ENCODE data around the gene FANCD2OS. TPM values are rescaled to one million over a fixed set of nuclear protein-coding genes. Genes with fewer than 3 reads are reported as not detected.

The FANCD2OS gene
- total RNA-seq, 4 donors from 2014 or later: 0.77 TPM; not detected in 3

DNA sequence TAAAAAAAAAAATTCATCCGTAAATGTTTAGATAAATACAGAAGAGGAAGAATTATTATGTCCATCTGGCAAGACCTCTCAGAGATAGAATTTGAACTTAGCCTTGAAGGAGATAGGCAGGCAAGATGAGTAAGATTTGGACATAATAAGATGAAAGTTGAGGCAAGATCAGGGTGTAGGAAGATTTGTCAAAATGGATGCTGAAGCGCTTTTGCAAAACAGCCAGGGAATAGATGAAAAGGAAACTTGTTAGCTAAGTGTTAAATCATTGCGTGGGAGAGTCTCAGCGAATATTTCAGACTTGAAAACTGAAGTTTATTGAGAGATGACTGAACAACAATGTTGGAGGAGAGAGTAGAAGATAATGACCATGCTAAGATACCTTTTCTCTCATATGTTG lies 14.7 kb upstream of the FANCD2OS start:
- Histone ChIP-seq H3K27me3 (no peaks in the 10 kb centered on the region), H3K36me3 (peaks cover 2 to 39% of the 10 kb centered on the region in 2 donors), H3K4me3 (no peak overlapping the region), H3K9me3 (no peaks in the 10 kb centered on the region), H3K27ac (no peak overlapping the region), H3K4me1 (peaks cover 0 to 18% (median 4%) of the 10 kb centered on the region in 3 donors)
- WGBS, 2 donors (ENCODE audit: low coverage in 1 of 2): 77 to 95% methylated on average over 4 of the region's 4 CpGs
- TF ChIP-seq POLR2AphosphoS5 (IDR thresholded peaks at IDR 0.05) (no peak), POLR2A (IDR thresholded peaks at IDR 0.05) (no peak), EP300 (IDR thresholded peaks at IDR 0.05) (no peak)
- TF ChIP-seq, protein P1, sequence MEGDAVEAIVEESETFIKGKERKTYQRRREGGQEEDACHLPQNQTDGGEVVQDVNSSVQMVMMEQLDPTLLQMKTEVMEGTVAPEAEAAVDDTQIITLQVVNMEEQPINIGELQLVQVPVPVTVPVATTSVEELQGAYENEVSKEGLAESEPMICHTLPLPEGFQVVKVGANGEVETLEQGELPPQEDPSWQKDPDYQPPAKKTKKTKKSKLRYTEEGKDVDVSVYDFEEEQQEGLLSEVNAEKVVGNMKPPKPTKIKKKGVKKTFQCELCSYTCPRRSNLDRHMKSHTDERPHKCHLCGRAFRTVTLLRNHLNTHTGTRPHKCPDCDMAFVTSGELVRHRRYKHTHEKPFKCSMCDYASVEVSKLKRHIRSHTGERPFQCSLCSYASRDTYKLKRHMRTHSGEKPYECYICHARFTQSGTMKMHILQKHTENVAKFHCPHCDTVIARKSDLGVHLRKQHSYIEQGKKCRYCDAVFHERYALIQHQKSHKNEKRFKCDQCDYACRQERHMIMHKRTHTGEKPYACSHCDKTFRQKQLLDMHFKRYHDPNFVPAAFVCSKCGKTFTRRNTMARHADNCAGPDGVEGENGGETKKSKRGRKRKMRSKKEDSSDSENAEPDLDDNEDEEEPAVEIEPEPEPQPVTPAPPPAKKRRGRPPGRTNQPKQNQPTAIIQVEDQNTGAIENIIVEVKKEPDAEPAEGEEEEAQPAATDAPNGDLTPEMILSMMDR (IDR thresholded peaks at IDR 0.05): no peak
- no peak for ATAC-seq

DNA sequence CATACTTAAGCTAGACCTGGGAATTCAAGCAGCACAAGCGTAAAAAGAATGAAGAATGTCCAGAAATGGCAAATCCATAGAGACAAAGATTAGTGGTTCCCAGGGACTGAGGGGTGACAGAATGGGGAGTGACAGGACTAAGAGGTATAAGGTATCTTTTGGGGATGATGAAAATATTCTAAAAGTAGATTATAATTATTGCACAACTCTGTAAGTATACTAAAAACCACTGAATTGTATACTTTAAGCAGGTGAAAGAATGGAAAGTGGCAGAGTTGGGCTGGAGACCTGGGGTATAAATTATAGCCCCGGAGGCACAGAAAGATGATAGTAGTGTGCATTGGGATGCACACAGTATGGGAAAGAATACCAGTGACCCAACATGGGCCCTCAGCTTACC lies 13.0 kb upstream of the FANCD2OS start:
- Histone ChIP-seq H3K9me3 (no peaks in the 10 kb centered on the region), H3K27ac (no peak overlapping the region), H3K36me3 (peaks cover 0 to 22% of the 10 kb centered on the region in 2 donors), H3K4me1 (peaks cover 0 to 35% (median 11%) of the 10 kb centered on the region in 3 donors), H3K27me3 (no peaks in the 10 kb centered on the region), H3K4me3 (no peak overlapping the region)
- WGBS, 2 donors (ENCODE audit: low coverage in 1 of 2): 70 to 80% methylated on average over 2 of the region's 2 CpGs
- no peak for ATAC-seq
- TF ChIP-seq, protein P1 (IDR thresholded peaks at IDR 0.05): no peak
- no peak for TF ChIP-seq POLR2A (IDR thresholded peaks at IDR 0.05)
- TF ChIP-seq EP300 (IDR thresholded peaks at IDR 0.05): no peak
- no peak for TF ChIP-seq POLR2AphosphoS5 (IDR thresholded peaks at IDR 0.05)

DNA sequence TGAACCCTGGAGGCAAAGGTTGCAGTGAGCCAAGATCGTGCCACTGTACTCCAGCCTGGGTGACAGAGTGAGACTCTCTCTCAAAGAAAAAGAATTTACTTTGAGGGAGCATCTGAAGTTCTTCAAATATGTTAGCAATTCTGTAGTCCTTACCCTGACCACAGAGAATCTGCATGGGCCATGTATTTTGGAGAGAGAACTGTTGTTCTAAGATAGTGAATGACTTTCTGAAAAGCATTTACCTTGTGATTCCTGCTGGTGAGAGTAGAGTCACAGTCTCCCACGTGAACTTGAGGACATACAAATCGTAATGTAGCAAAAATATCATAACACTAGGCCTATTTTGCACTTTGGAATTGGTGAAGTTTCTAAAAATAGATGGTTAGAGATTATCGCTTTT lies 11.3 kb upstream of the FANCD2OS start:
- Histone ChIP-seq H3K4me3 (no peak overlapping the region), H3K4me1 (peaks cover 0 to 42% (median 11%) of the 10 kb centered on the region in 3 donors), H3K9me3 (no peaks in the 10 kb centered on the region), H3K27me3 (no peaks in the 10 kb centered on the region), H3K27ac (no peak overlapping the region), H3K36me3 (peaks cover 0 to 7% of the 10 kb centered on the region in 2 donors)
- ATAC-seq: no peak
- 67 to 71% methylated on average over 4 of the region's 4 CpGs for WGBS, 2 donors (ENCODE audit: low coverage in 1 of 2)
- TF ChIP-seq EP300 (IDR thresholded peaks at IDR 0.05) (no peak), POLR2A (IDR thresholded peaks at IDR 0.05) (no peak)

DNA sequence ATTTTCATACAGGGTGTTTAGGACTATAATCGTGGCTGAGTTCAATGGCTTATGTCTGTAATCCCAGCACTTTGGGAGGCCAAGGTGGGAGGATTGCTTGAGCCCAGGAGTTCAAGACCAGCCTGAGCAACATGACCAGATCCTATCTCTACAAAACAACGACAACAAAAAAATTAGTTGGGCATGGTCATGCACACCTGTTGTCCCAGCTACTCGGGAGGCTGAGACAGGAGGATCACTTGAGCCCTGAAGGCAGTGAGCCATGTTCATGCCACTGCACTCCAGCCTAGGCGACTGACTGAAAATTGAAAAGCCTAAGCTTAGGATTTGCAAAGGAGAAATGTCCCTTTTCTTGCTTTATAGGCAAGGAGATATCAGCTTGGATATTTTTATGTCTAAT lies 8.9 kb upstream of the FANCD2OS start:
- TF ChIP-seq POLR2AphosphoS5 (IDR thresholded peaks at IDR 0.05): no peak
- TF ChIP-seq, protein P1 (IDR thresholded peaks at IDR 0.05): no peak
- TF ChIP-seq POLR2A (IDR thresholded peaks at IDR 0.05): no peak
- no peak for TF ChIP-seq EP300 (IDR thresholded peaks at IDR 0.05)
- Histone ChIP-seq H3K27ac (no peak overlapping the region), H3K9me3 (no peaks in the 10 kb centered on the region), H3K27me3 (no peaks in the 10 kb centered on the region), H3K36me3 (peaks cover 0 to 5% of the 10 kb centered on the region in 2 donors), H3K4me1 (peaks cover 0 to 42% (median 11%) of the 10 kb centered on the region in 3 donors), H3K4me3 (no peak overlapping the region)
- 93 to 100% methylated on average over 1 to 2 of the region's 4 CpGs for WGBS, 2 donors (ENCODE audit: low coverage in 1 of 2)
- no peak for ATAC-seq

DNA sequence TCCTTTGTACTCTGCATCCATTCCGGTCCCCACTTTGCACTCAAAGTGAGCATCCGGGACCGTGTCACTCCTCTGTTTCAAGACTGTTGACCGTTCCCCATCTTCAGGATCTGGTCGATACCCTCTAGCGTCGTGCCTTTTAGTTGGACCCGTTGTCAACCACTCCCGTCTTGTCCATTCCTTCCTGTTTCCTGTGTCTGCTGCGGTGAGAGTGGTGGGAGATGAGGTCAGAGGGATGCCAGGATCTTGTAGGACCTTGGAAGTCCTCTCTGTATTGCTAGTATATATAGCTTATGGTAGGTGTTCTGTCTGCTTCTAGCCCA lies 8.0 kb upstream of the FANCD2OS start:
- ATAC-seq: no peak

More for the DNA sequence above, 8.0 kb upstream of the FANCD2OS start:
- H3K4me3 ChIP-seq: peak overlapping the region; percentile 72 to 79
- H3K9me3 ChIP-seq: no peaks in the 10 kb centered on the region
- TF ChIP-seq EP300 (IDR thresholded peaks at IDR 0.05): no peak
- TF ChIP-seq POLR2A (IDR thresholded peaks at IDR 0.05): no peak
- TF ChIP-seq POLR2AphosphoS5 (IDR thresholded peaks at IDR 0.05): no peak
- TF ChIP-seq, protein P1 (IDR thresholded peaks at IDR 0.05): no peak
- peaks cover 0 to 42% (median 11%) of the 10 kb centered on the region in 3 donors for H3K4me1 ChIP-seq
- peaks cover 0 to 5% of the 10 kb centered on the region in 2 donors for H3K36me3 ChIP-seq
- no peaks in the 10 kb centered on the region for H3K27me3 ChIP-seq
- peak overlapping the region; percentile 9 to 88 (median 80) for H3K27ac ChIP-seq
- whole genome bisulfite sequencing, 2 donors (ENCODE audit: low coverage in 1 of 2): 0% methylated on average over 1 to 10 of the region's 10 CpGs

Data from gastroesophageal sphincter (tissue), 4 donors.